H9 (cell line): ENCODE data around the gene BICD1. TPM values are rescaled to one million over a fixed set of nuclear protein-coding genes. Genes with fewer than 3 reads are reported as not detected.
A peak's percentile ranks its signal among the peaks of the same experiment; 100 is the strongest.

Experiments
- DNase-seq: peaks from one replicate; pipeline ENCODE4 v3.0.0-alpha.2; 2017
- H2AFZ ChIP-seq: one replicate; pipeline ENCODE4 v1.6.1; 2013; ENCODE audit warnings: mild to moderate bottlenecking, low read length, control low read depth, moderate library complexity
- H2AK5ac ChIP-seq: 2 replicates; pipeline ENCODE4 v1.6.1; 2013; ENCODE audit warnings: low read length, control low read depth, mixed read lengths; ENCODE audit not compliant: insufficient read length
- H2BK120ac ChIP-seq: one replicate; pipeline ENCODE4 v1.6.1; 2013; ENCODE audit warnings: low read depth, mild to moderate bottlenecking, low read length, control low read depth, inconsistent platforms; ENCODE audit not compliant: poor library complexity, severe bottlenecking
- H2BK12ac ChIP-seq: 2 replicates; pipeline ENCODE4 v1.6.1; 2013; ENCODE audit warnings: low read length, control low read depth, mixed read lengths, low read depth; ENCODE audit not compliant: insufficient read length
- H2BK15ac ChIP-seq: 2 replicates; pipeline ENCODE4 v1.6.1; 2013; ENCODE audit warnings: low read depth, low read length, control low read depth
- H2BK20ac ChIP-seq: one replicate; pipeline ENCODE4 v1.6.1; 2013; ENCODE audit warnings: low read depth, mild to moderate bottlenecking, low read length, control low read depth, inconsistent platforms; ENCODE audit not compliant: poor library complexity, severe bottlenecking
- H2BK5ac ChIP-seq: 2 replicates; pipeline ENCODE4 v1.6.1; 2013; ENCODE audit warnings: low read length, control low read depth, mixed read lengths; ENCODE audit not compliant: insufficient read length
- H3K14ac ChIP-seq: 2 replicates; pipeline ENCODE4 v1.6.1; 2013; ENCODE audit warnings: low read length, control low read depth; ENCODE audit not compliant: insufficient read depth
- H3K18ac ChIP-seq: 2 replicates; pipeline ENCODE4 v1.6.1; 2013; ENCODE audit warnings: low read depth, mild to moderate bottlenecking, mixed read lengths, low read length, control low read depth; ENCODE audit not compliant: insufficient read length
- H3K23ac ChIP-seq: 2 replicates; pipeline ENCODE4 v1.6.1; 2013; ENCODE audit warnings: low read length, control low read depth, mixed read lengths, low read depth; ENCODE audit not compliant: insufficient read length
- H3K23me2 ChIP-seq: 2 replicates; pipeline ENCODE4 v1.6.1; 2013; ENCODE audit warnings: low read depth, mild to moderate bottlenecking, mixed read lengths, low read length, control low read depth; ENCODE audit not compliant: insufficient read length, poor library complexity, severe bottlenecking
- H3K27ac ChIP-seq: 2 replicates; pipeline ENCODE4 v1.5.1; 2013; ENCODE audit warnings: low read length, control low read depth, mixed read lengths, low read depth; ENCODE audit not compliant: insufficient read length
- H3K27me3 ChIP-seq: 2 replicates; pipeline ENCODE4 v1.6.1; 2013; ENCODE audit warnings: low read length, control low read depth, inconsistent platforms; ENCODE audit not compliant: insufficient read depth
- H3K4ac ChIP-seq: 2 replicates; pipeline ENCODE4 v1.6.1; 2013; ENCODE audit warnings: low read depth, mild to moderate bottlenecking, control low read depth, inconsistent platforms, low read length, moderate library complexity
- H3K4me1 ChIP-seq: 2 replicates; pipeline ENCODE4 v1.6.1; 2013; ENCODE audit warnings: low read length, control low read depth, inconsistent platforms; ENCODE audit not compliant: insufficient read depth
- H3K4me2 ChIP-seq: 2 replicates; pipeline ENCODE4 v1.6.1; 2013; ENCODE audit warnings: low read length, control low read depth, mixed read lengths; ENCODE audit not compliant: insufficient read length, insufficient read depth
- H3K56ac ChIP-seq: 2 replicates; pipeline ENCODE4 v1.6.1; 2013; ENCODE audit warnings: low read depth, mild to moderate bottlenecking, mixed read lengths, low read length, control low read depth; ENCODE audit not compliant: insufficient read length
- H3K79me1 ChIP-seq: 2 replicates; pipeline ENCODE4 v1.6.1; 2013; ENCODE audit warnings: low read depth, mild to moderate bottlenecking, moderate library complexity, low read length, control low read depth, inconsistent platforms; ENCODE audit not compliant: insufficient read depth, poor library complexity, severe bottlenecking
- H3K79me2 ChIP-seq: 2 replicates; pipeline ENCODE4 v1.6.1; 2013; ENCODE audit warnings: low read length, control low read depth, inconsistent platforms; ENCODE audit not compliant: insufficient read depth
- H3K9ac ChIP-seq: 2 replicates; pipeline ENCODE4 v1.6.1; 2013; ENCODE audit warnings: low read length, control low read depth, mixed read lengths; ENCODE audit not compliant: insufficient read length; ENCODE audit errors: extremely low read depth
- H3K9me3 ChIP-seq: one replicate; pipeline ENCODE4 v1.6.1; 2013; ENCODE audit warnings: low read depth, low read length, inconsistent platforms; ENCODE audit not compliant: control insufficient read depth
- H3T11ph ChIP-seq: one replicate; pipeline ENCODE4 v1.6.1; 2013; ENCODE audit warnings: mild to moderate bottlenecking, low read length, control low read depth, inconsistent platforms
- H4K20me1 ChIP-seq: one replicate; pipeline ENCODE4 v1.6.1; 2013; ENCODE audit not compliant: control insufficient read depth, insufficient read length, insufficient read depth
- H4K5ac ChIP-seq: 2 replicates; pipeline ENCODE4 v1.6.1; 2013; ENCODE audit warnings: low read depth, mild to moderate bottlenecking, mixed read lengths, low read length, control low read depth; ENCODE audit not compliant: insufficient read length
- H4K8ac ChIP-seq: replicated peaks from 2 replicates; pipeline ENCODE4 v1.6.1; 2013; ENCODE audit warnings: low read length, control low read depth, mixed read lengths, low read depth; ENCODE audit not compliant: insufficient read length
- H4K91ac ChIP-seq: 2 replicates; pipeline ENCODE4 v1.6.1; 2013; ENCODE audit warnings: low read depth, mild to moderate bottlenecking, moderate library complexity, mixed read lengths, low read length, control low read depth; ENCODE audit not compliant: insufficient read length
- H3K27ac Mint-ChIP-seq, 3 experiments: 2 replicates in 2 of 3; 3 replicates in 1 of 3; pipeline ENCODE4 v1.8.0; 2020 to 2021; ENCODE audit warnings: mixed read lengths in 3 of 3, mild to moderate bottlenecking in 1 of 3, moderate library complexity in 1 of 3
- H3K27me3 Mint-ChIP-seq: 2 replicates; pipeline ENCODE4 v1.8.0; 2021; ENCODE audit warnings: low read depth, mild to moderate bottlenecking, moderate library complexity, mixed read lengths
- H3K36me3 Mint-ChIP-seq, 3 experiments: 2 replicates in 2 of 3; 3 replicates in 1 of 3; pipeline ENCODE4 v1.8.0; 2020 to 2021; ENCODE audit warnings: low read depth in 3 of 3, mixed read lengths in 3 of 3; ENCODE audit not compliant: insufficient read depth in 1 of 3
- H3K4me1 Mint-ChIP-seq, 2 experiments: 2 replicates each; pipeline ENCODE4 v1.8.0; 2020; ENCODE audit warnings: mixed read lengths in 2 of 2
- H3K4me3 Mint-ChIP-seq, 2 experiments: 2 replicates in 1 of 2; 3 replicates in 1 of 2; pipeline ENCODE4 v1.8.0; 2020 to 2021; ENCODE audit warnings: mild to moderate bottlenecking in 2 of 2, mixed read lengths in 2 of 2, moderate library complexity in 1 of 2
- H3K9me3 Mint-ChIP-seq, 2 experiments: 2 replicates in 1 of 2; 3 replicates in 1 of 2; pipeline ENCODE4 v1.8.0; 2020; ENCODE audit warnings: mild to moderate bottlenecking in 2 of 2, mixed read lengths in 2 of 2, moderate library complexity in 1 of 2
- WGBS: extraction: QIAGEN DNeasy Blood & Tissue Kit; methylation state at CpG from one replicate; pipeline ENCODE4 v1.1.7; 2013; ENCODE audit warnings: missing lambda C conversion rate, low lambda C conversion rate, mixed read lengths; ENCODE audit not compliant: insufficient read length; ENCODE audit errors: extremely low coverage; 5-methylcytosine and 5-hydroxymethylcytosine counted together
- total RNA-seq: library from RNA; stranded (reverse); gene quantifications from 2 replicates; pipeline ENCODE4 v1.2.1, GENCODE V29; 2021
- TF ChIP-seq, protein P1 (sequence below): fragments of 200-600 bp; sonication (generic); conservative IDR thresholded peaks from 3 replicates; pipeline ENCODE4 v1.8.0; 2021; ENCODE audit warnings: antibody characterized with exemption, mild to moderate bottlenecking

The BICD1 gene
- total RNA-seq, 1 experiment from 2014 or later: 134 TPM

DNA sequence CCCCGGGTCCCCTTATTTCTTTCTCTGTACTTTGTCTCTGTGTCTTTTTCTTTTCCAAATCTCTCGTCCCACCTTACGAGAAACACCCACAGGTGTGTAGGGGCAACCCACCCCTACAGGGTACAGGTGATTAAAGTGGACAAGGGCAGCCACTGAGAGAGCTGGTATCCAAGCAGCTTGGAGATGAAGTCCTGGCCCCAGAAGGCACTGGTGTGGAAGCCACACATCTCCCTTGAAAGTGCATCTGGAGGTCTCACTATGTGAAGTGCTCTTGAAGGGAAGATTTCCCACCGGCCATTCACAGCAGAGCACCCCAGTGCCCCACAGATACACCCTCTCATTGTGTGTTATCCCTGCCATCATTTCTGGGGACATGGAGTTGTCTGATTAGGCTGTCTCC is 6.3 kb upstream of the BICD1 start:
- H3K14ac ChIP-seq: no peak overlapping the region
- H3K27me3 ChIP-seq: no peaks in the 10 kb centered on the region
- 0 out of 2 replicates have a peak, but pooled peaks cover 2% of the 10 kb centered on the region for H3K4me1 ChIP-seq
- H4K91ac ChIP-seq: no peak overlapping the region
- no peaks in the 10 kb centered on the region for H3K23me2 ChIP-seq
- no peak overlapping the region for H3K9ac ChIP-seq
- H3K9me3 ChIP-seq: no peaks in the 10 kb centered on the region
- no peak overlapping the region for H3K4me3 Mint-ChIP-seq
- peaks cover 29 to 32% of the 10 kb centered on the region in 2 experiments for H3K4me1 Mint-ChIP-seq
- peak overlapping the region; percentile 69 for H3K18ac ChIP-seq
- H3K27ac Mint-ChIP-seq: peak overlapping the region in 2 of 3 experiments; percentile 96 to 97; a peak in 4 of 7 replicates
- H3K36me3 Mint-ChIP-seq: no peaks in the 10 kb centered on the region; a peak in 1 of 7 replicates
- H2AK5ac ChIP-seq: no peak overlapping the region
- no peak overlapping the region for H3K4me2 ChIP-seq
- H3K4ac ChIP-seq: no peak overlapping the region
- no peak overlapping the region for H3T11ph ChIP-seq
- no peak overlapping the region for H4K8ac ChIP-seq
- H2BK12ac ChIP-seq: no peak overlapping the region
- no peak overlapping the region for H2BK5ac ChIP-seq
- H2AFZ ChIP-seq: no peak overlapping the region
- H2BK15ac ChIP-seq: no peak overlapping the region
- H3K9me3 Mint-ChIP-seq: no peaks in the 10 kb centered on the region
- no peaks in the 10 kb centered on the region for H4K20me1 ChIP-seq
- H2BK120ac ChIP-seq: no peak overlapping the region
- no peak for DNase-seq
- H3K56ac ChIP-seq: no peak overlapping the region
- H3K79me1 ChIP-seq: no peaks in the 10 kb centered on the region
- H2BK20ac ChIP-seq: no peak overlapping the region
- H3K27me3 Mint-ChIP-seq: peaks cover 2% of the 10 kb centered on the region; the same call in 1 of the 2 replicates
- no peak overlapping the region for H3K27ac ChIP-seq
- TF ChIP-seq, protein P1, sequence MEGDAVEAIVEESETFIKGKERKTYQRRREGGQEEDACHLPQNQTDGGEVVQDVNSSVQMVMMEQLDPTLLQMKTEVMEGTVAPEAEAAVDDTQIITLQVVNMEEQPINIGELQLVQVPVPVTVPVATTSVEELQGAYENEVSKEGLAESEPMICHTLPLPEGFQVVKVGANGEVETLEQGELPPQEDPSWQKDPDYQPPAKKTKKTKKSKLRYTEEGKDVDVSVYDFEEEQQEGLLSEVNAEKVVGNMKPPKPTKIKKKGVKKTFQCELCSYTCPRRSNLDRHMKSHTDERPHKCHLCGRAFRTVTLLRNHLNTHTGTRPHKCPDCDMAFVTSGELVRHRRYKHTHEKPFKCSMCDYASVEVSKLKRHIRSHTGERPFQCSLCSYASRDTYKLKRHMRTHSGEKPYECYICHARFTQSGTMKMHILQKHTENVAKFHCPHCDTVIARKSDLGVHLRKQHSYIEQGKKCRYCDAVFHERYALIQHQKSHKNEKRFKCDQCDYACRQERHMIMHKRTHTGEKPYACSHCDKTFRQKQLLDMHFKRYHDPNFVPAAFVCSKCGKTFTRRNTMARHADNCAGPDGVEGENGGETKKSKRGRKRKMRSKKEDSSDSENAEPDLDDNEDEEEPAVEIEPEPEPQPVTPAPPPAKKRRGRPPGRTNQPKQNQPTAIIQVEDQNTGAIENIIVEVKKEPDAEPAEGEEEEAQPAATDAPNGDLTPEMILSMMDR: no peak
- H4K5ac ChIP-seq: no peak overlapping the region
- no peaks in the 10 kb centered on the region for H3K79me2 ChIP-seq
- WGBS: no CpG with 5 or more reads among the region's 4 CpGs
- H3K23ac ChIP-seq: no peak overlapping the region
